Esophagus squamous epithelium (tissue), 4 donors: Measurements from ENCODE around the gene XRCC3.

Experiments
- CTCF ChIP-seq, 6 experiments: fragments of 450-650 bp in 4 of 6; fragments of 200-600 bp in 2 of 6; sonication (generic) in 2 of 6; IDR thresholded peaks; one replicate each; pipeline ENCODE4 v1.5.1; 2016 to 2019; ENCODE audit warnings: antibody characterized with exemption in 6 of 6, mild to moderate bottlenecking in 4 of 6, moderate library complexity in 4 of 6
- POLR2A ChIP-seq, 4 donors: fragments of 450-650 bp; IDR thresholded peaks; one replicate each; pipeline ENCODE4 v1.6.1; 2017; ENCODE audit warnings: antibody characterized with exemption in 4 of 4, mild to moderate bottlenecking in 4 of 4, moderate library complexity in 3 of 4

- TF ChIP-seq CTCF (IDR thresholded peaks at IDR 0.05) (no peak), POLR2A (IDR thresholded peaks at IDR 0.05) (no peak)
Measured at GRCh38 chr14:103733651-103734050, 18.4 kb upstream of the XRCC3 start.
